Mesothelial cell of epicardium (in vitro differentiated cells): Measurements from ENCODE around the gene ZFYVE16. TPM values are rescaled to one million over a fixed set of nuclear protein-coding genes. Genes with fewer than 3 reads are reported as not detected.

Source experiments
- DNase-seq, 2 experiments: peaks; one replicate each; pipeline ENCODE4 v3.0.0; 2021; ENCODE audit warnings: low spot score in 2 of 2; ENCODE audit not compliant: unreplicated experiment in 2 of 2
- H3K27ac Mint-ChIP-seq: 2 replicates; pipeline ENCODE4 v1.8.0; 2021; ENCODE audit warnings: mixed read lengths
- H3K27me3 Mint-ChIP-seq: 2 replicates; pipeline ENCODE4 v1.8.0; 2021; ENCODE audit warnings: low read depth, mixed read lengths
- H3K36me3 Mint-ChIP-seq: 2 replicates; pipeline ENCODE4 v1.8.0; 2021; ENCODE audit warnings: mixed read lengths
- H3K4me1 Mint-ChIP-seq: 2 replicates; pipeline ENCODE4 v1.8.0; 2021; ENCODE audit warnings: mixed read lengths
- H3K4me3 Mint-ChIP-seq: 2 replicates; pipeline ENCODE4 v1.8.0; 2021; ENCODE audit warnings: mild to moderate bottlenecking, moderate library complexity, mixed read lengths
- H3K9me3 Mint-ChIP-seq: 2 replicates; pipeline ENCODE4 v1.8.0; 2021; ENCODE audit warnings: mixed read lengths
- total RNA-seq: library from RNA; stranded (reverse); gene quantifications from 3 replicates; pipeline ENCODE4 v1.2.1, GENCODE V29; 2021
- TF ChIP-seq, protein P1 (sequence below): fragments of 200-600 bp; sonication (generic); IDR thresholded peaks from one replicate; pipeline ENCODE4 v1.5.0; 2021; ENCODE audit warnings: antibody characterized with exemption; ENCODE audit not compliant: unreplicated experiment

Gene ZFYVE16
- total RNA-seq, 1 donor from 2014 or later: 76.6 TPM

DNA sequence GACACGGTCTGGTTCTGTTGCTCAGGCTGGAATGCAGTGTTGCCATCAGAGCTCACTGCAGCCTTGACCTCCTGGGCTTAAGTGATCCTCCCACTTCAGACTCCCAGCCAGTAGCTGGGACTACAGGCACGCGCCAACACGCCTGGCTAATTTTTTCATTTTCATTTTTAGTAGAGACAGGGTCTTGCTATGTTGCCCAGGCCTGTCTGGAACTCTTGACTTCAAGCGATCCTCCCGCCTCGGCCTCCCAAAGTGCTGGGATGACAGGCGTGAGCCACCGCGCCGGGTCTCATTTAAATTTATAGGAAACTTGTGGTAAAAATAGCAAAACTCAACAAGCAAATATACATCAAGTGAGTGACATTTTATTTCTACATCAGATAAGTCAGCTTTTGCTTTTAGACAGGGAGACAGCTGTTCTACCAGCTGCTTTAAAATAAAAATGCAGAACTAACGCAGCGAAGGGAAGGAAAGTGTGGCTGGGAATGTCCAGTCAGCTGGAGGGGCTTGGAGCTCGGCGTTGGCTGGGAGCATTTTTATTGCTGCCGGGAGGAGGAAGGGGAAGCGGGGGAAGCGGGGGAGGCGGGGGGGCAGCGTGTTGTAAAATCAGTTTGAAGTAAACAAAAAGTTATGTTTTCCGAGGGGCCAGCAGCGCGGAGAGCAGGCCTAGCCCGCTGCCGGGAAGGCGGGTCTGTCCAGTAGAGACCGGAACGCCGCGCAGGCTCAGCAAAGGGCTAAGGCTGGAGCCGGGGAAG is 707 bp upstream of the ZFYVE16 start:
- peak overlapping the region; percentile 91 for H3K4me3 Mint-ChIP-seq

DNA sequence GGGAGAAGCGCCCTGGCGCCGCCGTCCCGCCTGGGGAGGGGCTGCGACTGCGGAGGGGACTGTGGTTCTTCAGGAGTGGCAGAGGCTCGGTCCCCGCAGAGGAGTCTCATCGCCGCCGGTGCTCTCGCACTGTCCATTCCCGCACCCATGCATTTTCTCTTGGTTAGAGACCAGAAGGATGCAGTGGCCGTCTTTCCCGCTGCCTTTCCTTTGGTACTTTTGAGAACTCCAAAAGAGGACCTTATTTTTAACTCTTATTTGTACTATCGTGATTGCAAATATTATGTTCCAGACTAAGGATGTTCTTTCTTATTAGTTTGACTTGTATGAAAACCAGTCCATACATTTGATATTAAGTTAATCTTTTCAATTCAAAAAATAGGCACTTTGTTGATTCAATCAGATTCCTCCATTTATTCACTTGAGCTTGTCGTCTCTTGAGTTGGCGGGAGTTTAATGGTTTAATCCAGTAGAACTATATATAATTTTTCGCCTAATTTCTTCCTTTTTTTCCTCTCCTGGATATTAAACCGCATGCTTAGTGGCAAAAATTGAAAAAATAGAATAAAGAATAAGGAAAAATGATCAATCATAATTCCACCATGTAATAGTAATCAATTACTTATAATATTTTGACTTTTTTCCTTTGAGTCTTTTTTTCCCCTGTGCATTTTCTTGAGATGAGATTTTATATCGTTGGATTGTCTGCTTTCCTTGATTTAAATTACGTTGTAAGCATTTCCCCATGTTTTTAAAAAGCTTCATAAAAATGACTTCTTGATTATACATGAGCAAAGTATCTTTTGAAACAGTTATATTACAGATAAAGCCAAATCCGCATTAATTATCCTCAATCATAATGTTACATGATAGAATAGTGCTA is 861 bp downstream of the ZFYVE16 start:
- TF ChIP-seq, protein P1, sequence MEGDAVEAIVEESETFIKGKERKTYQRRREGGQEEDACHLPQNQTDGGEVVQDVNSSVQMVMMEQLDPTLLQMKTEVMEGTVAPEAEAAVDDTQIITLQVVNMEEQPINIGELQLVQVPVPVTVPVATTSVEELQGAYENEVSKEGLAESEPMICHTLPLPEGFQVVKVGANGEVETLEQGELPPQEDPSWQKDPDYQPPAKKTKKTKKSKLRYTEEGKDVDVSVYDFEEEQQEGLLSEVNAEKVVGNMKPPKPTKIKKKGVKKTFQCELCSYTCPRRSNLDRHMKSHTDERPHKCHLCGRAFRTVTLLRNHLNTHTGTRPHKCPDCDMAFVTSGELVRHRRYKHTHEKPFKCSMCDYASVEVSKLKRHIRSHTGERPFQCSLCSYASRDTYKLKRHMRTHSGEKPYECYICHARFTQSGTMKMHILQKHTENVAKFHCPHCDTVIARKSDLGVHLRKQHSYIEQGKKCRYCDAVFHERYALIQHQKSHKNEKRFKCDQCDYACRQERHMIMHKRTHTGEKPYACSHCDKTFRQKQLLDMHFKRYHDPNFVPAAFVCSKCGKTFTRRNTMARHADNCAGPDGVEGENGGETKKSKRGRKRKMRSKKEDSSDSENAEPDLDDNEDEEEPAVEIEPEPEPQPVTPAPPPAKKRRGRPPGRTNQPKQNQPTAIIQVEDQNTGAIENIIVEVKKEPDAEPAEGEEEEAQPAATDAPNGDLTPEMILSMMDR: no peak
- peak in 1 of 2 experiments; percentile 62 for DNase-seq
- H3K27me3 Mint-ChIP-seq: no peaks in the 10 kb centered on the region
- peak overlapping the region; percentile 99 for H3K27ac Mint-ChIP-seq
- no peaks in the 10 kb centered on the region for H3K9me3 Mint-ChIP-seq
- H3K36me3 Mint-ChIP-seq: no peaks in the 10 kb centered on the region
- peaks cover 25% of the 10 kb centered on the region for H3K4me1 Mint-ChIP-seq
- peak overlapping the region; percentile 91 for H3K4me3 Mint-ChIP-seq

More for the DNA sequence above, 707 bp upstream of the ZFYVE16 start:
- peaks cover 23% of the 10 kb centered on the region for H3K4me1 Mint-ChIP-seq
- H3K27me3 Mint-ChIP-seq: no peaks in the 10 kb centered on the region
- peak overlapping the region; percentile 99 for H3K27ac Mint-ChIP-seq
- peak in 1 of 2 experiments; percentile 39 for DNase-seq
- H3K9me3 Mint-ChIP-seq: no peaks in the 10 kb centered on the region
- no peaks in the 10 kb centered on the region for H3K36me3 Mint-ChIP-seq
- TF ChIP-seq, protein P1: no peak

DNA sequence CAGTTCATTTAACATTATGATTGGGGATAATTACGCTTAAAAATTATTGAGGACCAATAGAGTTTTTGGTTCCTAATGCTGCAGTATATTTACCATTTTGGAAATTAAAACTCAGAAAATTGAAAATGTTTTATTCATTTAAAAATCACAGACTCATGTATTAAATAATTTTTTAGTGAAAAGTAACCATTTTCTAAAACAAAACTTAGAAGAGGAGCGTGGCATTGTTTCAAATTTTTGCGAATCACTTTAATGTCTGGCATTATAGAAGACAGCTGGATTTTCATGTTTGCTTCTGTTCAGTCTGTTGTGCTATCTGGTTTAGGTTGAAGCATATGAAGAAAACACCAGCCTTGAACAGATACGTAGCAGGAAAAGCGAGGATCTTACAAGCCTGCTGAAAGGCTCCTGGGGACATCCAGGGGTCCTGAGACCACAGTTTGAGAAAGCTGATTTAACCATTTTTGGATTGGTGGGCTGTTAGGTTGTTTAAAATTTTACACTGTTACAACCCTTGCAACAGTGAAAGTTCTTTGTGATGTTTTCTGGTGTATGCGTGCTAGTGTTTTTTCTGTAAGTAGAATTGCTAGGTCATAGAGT is 1.6 kb downstream of the ZFYVE16 start:
- DNase-seq: no peak
- Mint-ChIP-seq H3K4me1 (peaks cover 26% of the 10 kb centered on the region), H3K27me3 (no peaks in the 10 kb centered on the region), H3K4me3 (peak overlapping the region; percentile 91), H3K9me3 (no peaks in the 10 kb centered on the region), H3K36me3 (no peaks in the 10 kb centered on the region), H3K27ac (peak overlapping the region; percentile 93)
- TF ChIP-seq, protein P1: no peak

DNA sequence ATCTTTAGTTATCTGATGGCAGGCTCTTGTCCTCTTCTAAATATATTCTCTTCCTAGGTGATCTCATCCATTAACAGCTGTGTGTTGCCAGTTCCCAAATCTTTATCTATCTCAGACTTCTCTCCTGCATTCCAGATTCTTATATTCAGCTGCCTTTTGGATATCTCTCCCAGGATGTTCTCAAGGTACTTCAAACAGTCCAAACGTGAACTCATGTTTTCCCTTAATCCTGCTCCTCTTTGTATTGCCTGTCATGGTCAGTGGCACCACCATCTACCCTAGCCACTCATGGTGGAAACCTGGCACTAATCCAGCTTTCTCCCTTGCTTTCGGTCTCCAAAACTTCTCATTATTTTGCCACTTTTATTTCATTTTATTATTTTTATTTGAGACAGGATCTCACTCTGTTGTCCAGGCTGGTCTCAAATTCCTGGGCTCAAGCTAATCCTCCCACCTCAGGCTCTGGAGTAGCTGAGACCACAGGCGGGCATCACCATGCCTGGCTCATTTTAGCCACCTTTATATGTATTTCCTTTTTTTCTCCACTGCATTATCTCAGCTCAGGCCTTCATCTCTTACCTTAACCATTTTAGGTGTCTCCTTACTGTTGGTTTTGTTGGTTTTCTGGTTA is 3.8 kb downstream of the ZFYVE16 start:
- peaks cover 2% of the 10 kb centered on the region for H3K36me3 Mint-ChIP-seq
- TF ChIP-seq, protein P1: no peak
- no peaks in the 10 kb centered on the region for H3K27me3 Mint-ChIP-seq
- H3K27ac Mint-ChIP-seq: peak overlapping the region; percentile 3
- H3K9me3 Mint-ChIP-seq: no peaks in the 10 kb centered on the region
- no peak for DNase-seq
- no peak overlapping the region for H3K4me3 Mint-ChIP-seq
- peaks cover 26% of the 10 kb centered on the region for H3K4me1 Mint-ChIP-seq

DNA sequence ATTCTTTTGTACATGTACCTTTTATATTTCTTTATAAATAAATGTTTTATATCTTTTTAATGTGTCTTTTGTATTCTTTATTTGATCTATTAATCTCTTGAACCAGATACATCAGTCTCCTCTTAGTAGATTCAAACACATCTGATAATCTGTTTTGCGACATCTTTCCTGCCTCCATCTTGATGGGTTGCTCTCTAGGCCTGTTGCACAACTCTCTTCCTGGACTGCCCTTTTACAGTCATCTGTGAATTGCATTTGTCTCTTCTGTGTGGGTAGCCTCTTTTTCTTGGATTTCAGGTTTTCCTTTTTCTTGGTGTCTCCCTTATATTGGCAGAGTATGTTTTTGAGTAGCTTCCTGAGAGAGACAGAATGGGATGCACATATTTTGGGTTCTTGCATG is 6.2 kb downstream of the ZFYVE16 start:
- no peaks in the 10 kb centered on the region for H3K27me3 Mint-ChIP-seq
- H3K4me3 Mint-ChIP-seq: no peak overlapping the region
- peaks cover 6% of the 10 kb centered on the region for H3K36me3 Mint-ChIP-seq

More for the DNA sequence above, 6.2 kb downstream of the ZFYVE16 start:
- no peak for DNase-seq
- H3K4me1 Mint-ChIP-seq: peaks cover 19% of the 10 kb centered on the region
- peak overlapping the region; percentile 18 for H3K27ac Mint-ChIP-seq
- no peaks in the 10 kb centered on the region for H3K9me3 Mint-ChIP-seq
- TF ChIP-seq, protein P1: no peak
